Measurements from ENCODE around the gene ELF2. TPM values are rescaled to one million over a fixed set of nuclear protein-coding genes. Genes with fewer than 3 reads are reported as not detected.
A peak's percentile ranks its signal among the peaks of the same experiment; 100 is the strongest.
"Not testable (repeated sequence)": the region's sequence is repeated elsewhere in the genome, so short reads cannot be mapped to it uniquely, and the experiment has no call there.

The ELF2 gene
- total RNA-seq, 3 donors from 2014 or later: 18.6 to 20.6 (median 18.6) TPM

GRCh38 chr4:139200506-139200905, 23.5 kb upstream of the ELF2 start:
- H3K4me3 Mint-ChIP-seq: no peak overlapping the region
- H3K4me1 Mint-ChIP-seq (ENCODE audit: low read depth): no peaks in the 10 kb centered on the region
- ATAC-seq: no peak
- no peaks in the 10 kb centered on the region for H3K9me3 Mint-ChIP-seq
- no peaks in the 10 kb centered on the region for H3K36me3 Mint-ChIP-seq (ENCODE audit: insufficient read depth)
- H3K27me3 Mint-ChIP-seq (ENCODE audit: low read depth): peaks cover 10% of the 10 kb centered on the region
- DNase-seq: no peak

GRCh38 chr4:139200102-139200501, 23.1 kb upstream of the ELF2 start:
- Mint-ChIP-seq H3K9me3 (no peaks in the 10 kb centered on the region), H3K36me3 (ENCODE audit: insufficient read depth) (no peaks in the 10 kb centered on the region), H3K27me3 (ENCODE audit: low read depth) (peaks cover 10% of the 10 kb centered on the region), H3K4me3 (no peak overlapping the region), H3K4me1 (ENCODE audit: low read depth) (no peaks in the 10 kb centered on the region)
- DNase-seq (no peak), ATAC-seq (no peak)

- not testable (repeated sequence) for ATAC-seq; H3K36me3 Mint-ChIP-seq (ENCODE audit: insufficient read depth); DNase-seq; H3K9me3 Mint-ChIP-seq; H3K4me1 Mint-ChIP-seq (ENCODE audit: low read depth); H3K4me3 Mint-ChIP-seq
- peaks cover 12% of the 10 kb centered on the region for H3K27me3 Mint-ChIP-seq (ENCODE audit: low read depth)
Observed at GRCh38 chr4:139197214-139197613, 20.2 kb upstream of the ELF2 start.

GRCh38 chr4:139196462-139196861, 19.4 kb upstream of the ELF2 start:
- H3K36me3 Mint-ChIP-seq (ENCODE audit: insufficient read depth): no peaks in the 10 kb centered on the region

GRCh38 chr4:139191373-139191772, 14.4 kb upstream of the ELF2 start:
- H3K4me1 Mint-ChIP-seq (ENCODE audit: low read depth): no peaks in the 10 kb centered on the region
- peaks cover 2% of the 10 kb centered on the region for H3K27me3 Mint-ChIP-seq (ENCODE audit: low read depth)
- H3K4me3 Mint-ChIP-seq: no peak overlapping the region
- H3K36me3 Mint-ChIP-seq (ENCODE audit: insufficient read depth): no peaks in the 10 kb centered on the region
- ATAC-seq (no peak), DNase-seq (no peak)
- no peaks in the 10 kb centered on the region for H3K9me3 Mint-ChIP-seq

More at GRCh38 chr4:139196462-139196861, 19.4 kb upstream of the ELF2 start:
- H3K27me3 Mint-ChIP-seq (ENCODE audit: low read depth): peaks cover 12% of the 10 kb centered on the region
- no peak overlapping the region for H3K4me3 Mint-ChIP-seq
- DNase-seq: no peak
- H3K4me1 Mint-ChIP-seq (ENCODE audit: low read depth): no peaks in the 10 kb centered on the region
- no peaks in the 10 kb centered on the region for H3K9me3 Mint-ChIP-seq
- no peak for ATAC-seq

- Mint-ChIP-seq H3K4me3 (no peak overlapping the region), H3K36me3 (ENCODE audit: insufficient read depth) (no peaks in the 10 kb centered on the region), H3K4me1 (ENCODE audit: low read depth) (no peaks in the 10 kb centered on the region), H3K27me3 (ENCODE audit: low read depth) (peaks cover 4% of the 10 kb centered on the region), H3K9me3 (no peaks in the 10 kb centered on the region)
- no peak for DNase-seq
- no peak for ATAC-seq
Observed at GRCh38 chr4:139189972-139190371, 13.0 kb upstream of the ELF2 start.

GRCh38 chr4:139189417-139189749, 12.4 kb upstream of the ELF2 start:
- H3K27me3 Mint-ChIP-seq (ENCODE audit: low read depth): peaks cover 4% of the 10 kb centered on the region
- ATAC-seq (no peak), DNase-seq (no peak)
- H3K36me3 Mint-ChIP-seq (ENCODE audit: insufficient read depth): no peaks in the 10 kb centered on the region
- H3K9me3 Mint-ChIP-seq: no peaks in the 10 kb centered on the region
- H3K4me1 Mint-ChIP-seq (ENCODE audit: low read depth): no peaks in the 10 kb centered on the region
- H3K4me3 Mint-ChIP-seq: no peak overlapping the region

GRCh38 chr4:139188648-139189416, 11.8 kb upstream of the ELF2 start:
- no peaks in the 10 kb centered on the region for H3K36me3 Mint-ChIP-seq (ENCODE audit: insufficient read depth)
- ATAC-seq (no peak), DNase-seq (no peak)
- no peak overlapping the region for H3K4me3 Mint-ChIP-seq
- H3K27me3 Mint-ChIP-seq (ENCODE audit: low read depth): peaks cover 2% of the 10 kb centered on the region
- H3K9me3 Mint-ChIP-seq: no peaks in the 10 kb centered on the region
- no peaks in the 10 kb centered on the region for H3K4me1 Mint-ChIP-seq (ENCODE audit: low read depth)

GRCh38 chr4:139184129-139184528, 7.1 kb upstream of the ELF2 start:
- H3K9me3 Mint-ChIP-seq: no peaks in the 10 kb centered on the region
- DNase-seq (no peak), ATAC-seq (no peak)

GRCh38 chr4:139177869-139178619, 1.0 kb upstream of the ELF2 start:
- ATAC-seq: peak; percentile 72 to 78
- H3K36me3 Mint-ChIP-seq (ENCODE audit: insufficient read depth): no peaks in the 10 kb centered on the region
- H3K4me1 Mint-ChIP-seq (ENCODE audit: low read depth): peaks cover 23% of the 10 kb centered on the region
- H3K9me3 Mint-ChIP-seq: no peaks in the 10 kb centered on the region
- H3K27me3 Mint-ChIP-seq (ENCODE audit: low read depth): no peaks in the 10 kb centered on the region
- DNase-seq: peak; percentile 90
- peak overlapping the region; percentile 87 for H3K4me3 Mint-ChIP-seq

More at GRCh38 chr4:139184129-139184528, 7.1 kb upstream of the ELF2 start:
- Mint-ChIP-seq H3K4me1 (ENCODE audit: low read depth) (no peaks in the 10 kb centered on the region), H3K27me3 (ENCODE audit: low read depth) (peaks cover 2% of the 10 kb centered on the region), H3K36me3 (ENCODE audit: insufficient read depth) (no peaks in the 10 kb centered on the region), H3K4me3 (no peak overlapping the region)

GRCh38 chr4:139176302-139177048, 543 bp downstream of the ELF2 start:
- H3K4me1 Mint-ChIP-seq (ENCODE audit: low read depth): peaks cover 26% of the 10 kb centered on the region
- no peaks in the 10 kb centered on the region for H3K27me3 Mint-ChIP-seq (ENCODE audit: low read depth)
- peak; percentile 52 for DNase-seq
- ATAC-seq: peak; percentile 42
- no peaks in the 10 kb centered on the region for H3K36me3 Mint-ChIP-seq (ENCODE audit: insufficient read depth)
- H3K9me3 Mint-ChIP-seq: no peaks in the 10 kb centered on the region
- H3K4me3 Mint-ChIP-seq: peak overlapping the region; percentile 87

- Mint-ChIP-seq H3K4me1 (ENCODE audit: low read depth) (peaks cover 26% of the 10 kb centered on the region), H3K4me3 (peak overlapping the region; percentile 87), H3K9me3 (no peaks in the 10 kb centered on the region), H3K27me3 (ENCODE audit: low read depth) (no peaks in the 10 kb centered on the region), H3K36me3 (ENCODE audit: insufficient read depth) (no peaks in the 10 kb centered on the region)
- ATAC-seq (no peak), DNase-seq (no peak)
Observed at GRCh38 chr4:139175646-139176301, 1.2 kb downstream of the ELF2 start.

GRCh38 chr4:139171876-139172691, 4.9 kb downstream of the ELF2 start:
- Mint-ChIP-seq H3K36me3 (ENCODE audit: insufficient read depth) (no peaks in the 10 kb centered on the region), H3K27me3 (ENCODE audit: low read depth) (no peaks in the 10 kb centered on the region), H3K4me3 (no peak overlapping the region), H3K9me3 (no peaks in the 10 kb centered on the region), H3K4me1 (ENCODE audit: low read depth) (peaks cover 19% of the 10 kb centered on the region)
- ATAC-seq (no peak), DNase-seq (no peak)
